NCI-H2081 (cell line): ENCODE results near the gene PXDN.
"Not testable (repeated sequence)": the region's sequence is repeated elsewhere in the genome, so short reads cannot be mapped to it uniquely, and the experiment has no call there.

Source experiments
- DNase-seq, 2 experiments: peaks; one replicate each; lab custom pipeline; 2025; lab: John Stamatoyannopoulos, UW

The PXDN gene

DNA sequence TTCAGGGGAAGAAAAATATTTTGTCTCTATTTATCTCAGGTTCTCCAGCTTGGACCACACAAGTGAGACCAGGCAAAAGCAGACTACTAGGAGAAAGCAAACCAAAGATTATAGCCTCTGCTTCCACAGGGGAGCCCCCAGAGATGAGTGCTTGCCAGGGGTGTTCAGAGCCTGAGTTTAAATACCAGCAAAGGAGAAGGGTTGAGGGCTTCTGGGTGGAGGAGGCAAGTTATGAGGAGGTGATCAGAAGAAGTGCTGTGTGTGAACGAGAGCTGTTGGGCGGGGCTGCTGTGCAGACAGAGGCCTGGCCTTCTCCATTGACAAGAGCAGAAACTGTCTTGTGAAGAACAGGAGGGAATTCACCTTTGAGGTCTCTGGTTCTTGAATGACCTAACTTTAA lies 32.8 kb upstream of the PXDN start:
- DNase-seq: no peak

GRCh38 chr2:1775511-1776035 lies 31.3 kb upstream of the PXDN start:
- no peak for DNase-seq

- no peak for DNase-seq
These were observed 30.6 kb upstream of the PXDN start for GRCh38 chr2:1774929-1775328.

GRCh38 chr2:1773883-1774282 lies 29.6 kb upstream of the PXDN start:
- DNase-seq: no peak

- DNase-seq: no peak
These were observed 28.4 kb upstream of the PXDN start for GRCh38 chr2:1772471-1773267.

DNA sequence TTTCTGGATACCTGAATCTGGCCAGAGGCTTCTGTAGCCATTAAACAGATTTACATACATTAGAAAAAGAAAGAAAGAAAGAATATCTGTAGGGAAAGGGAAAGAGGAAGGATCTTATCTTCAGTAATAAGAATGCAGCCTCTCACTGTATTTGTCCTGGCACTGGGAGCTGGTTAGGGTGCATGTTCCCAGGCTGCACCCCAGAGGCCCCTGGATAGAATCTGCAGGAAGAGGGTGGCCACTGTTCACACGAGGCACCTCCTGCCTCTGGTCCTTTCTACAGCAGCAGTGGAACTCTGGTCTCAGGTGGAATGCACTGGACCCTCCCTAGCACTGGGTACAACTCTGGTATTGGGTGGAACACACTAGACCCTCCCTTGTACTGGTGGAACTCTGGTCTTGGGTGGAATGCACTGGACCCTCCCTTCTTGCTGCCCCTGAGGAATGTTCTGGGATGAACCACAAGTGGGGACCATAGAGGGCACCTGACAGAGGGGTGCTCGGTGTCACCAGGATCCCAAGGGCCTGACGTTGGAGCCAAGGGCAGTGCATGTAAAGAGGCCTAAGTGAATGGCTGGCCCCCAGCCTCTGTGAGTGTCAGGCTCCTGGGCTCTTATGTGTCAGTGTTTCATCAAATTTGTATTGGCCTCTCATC lies 27.4 kb upstream of the PXDN start:
- no peak for DNase-seq

GRCh38 chr2:1770566-1771380 lies 26.5 kb upstream of the PXDN start:
- DNase-seq: no peak

- peak; percentile 82 to 88 for DNase-seq
These were observed 25.5 kb upstream of the PXDN start for GRCh38 chr2:1769703-1770422.

- DNase-seq: no peak
These were observed 23.8 kb upstream of the PXDN start for GRCh38 chr2:1767939-1768691.

GRCh38 chr2:1766851-1767811 lies 22.8 kb upstream of the PXDN start:
- no peak for DNase-seq

DNA sequence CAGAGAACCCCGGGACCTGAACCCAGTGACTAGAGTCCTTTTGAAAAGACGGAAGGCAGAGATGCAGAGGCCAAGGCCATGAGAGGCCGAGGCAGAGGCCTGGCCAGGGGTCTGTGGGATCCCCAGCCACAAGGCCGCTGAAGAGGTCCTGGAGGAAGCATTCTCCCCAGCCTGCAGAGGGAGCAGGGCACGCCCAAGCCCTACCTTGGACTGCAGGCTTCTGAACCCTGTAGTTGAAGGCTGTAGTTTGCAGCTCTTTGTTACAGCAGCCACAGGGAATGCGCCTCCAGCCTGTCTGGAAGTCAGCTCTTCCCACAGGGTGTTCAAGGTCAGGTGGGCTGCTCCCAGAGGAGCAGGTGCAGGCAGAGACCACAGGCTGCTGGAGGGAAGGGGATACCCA lies 22.1 kb upstream of the PXDN start:
- DNase-seq: no peak

GRCh38 chr2:1765201-1765600 lies 20.9 kb upstream of the PXDN start:
- not testable (repeated sequence) for DNase-seq

DNA sequence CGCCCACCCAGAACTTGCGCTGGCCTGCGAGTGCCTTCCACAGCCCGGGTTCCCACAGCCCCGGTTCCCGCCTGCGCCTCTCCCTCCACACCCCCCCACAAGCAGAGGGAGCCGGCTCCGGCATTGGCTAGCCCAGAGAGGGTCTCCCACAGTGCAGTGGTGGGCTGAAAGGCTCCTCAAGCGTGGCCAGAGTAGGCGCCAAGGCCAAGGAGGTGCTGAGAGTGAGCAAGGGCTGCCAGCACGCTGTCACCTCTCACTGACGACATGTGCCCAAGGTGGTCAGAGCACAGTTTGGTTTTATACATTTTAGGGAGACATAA lies 15.3 kb upstream of the PXDN start:
- no peak for DNase-seq

DNA sequence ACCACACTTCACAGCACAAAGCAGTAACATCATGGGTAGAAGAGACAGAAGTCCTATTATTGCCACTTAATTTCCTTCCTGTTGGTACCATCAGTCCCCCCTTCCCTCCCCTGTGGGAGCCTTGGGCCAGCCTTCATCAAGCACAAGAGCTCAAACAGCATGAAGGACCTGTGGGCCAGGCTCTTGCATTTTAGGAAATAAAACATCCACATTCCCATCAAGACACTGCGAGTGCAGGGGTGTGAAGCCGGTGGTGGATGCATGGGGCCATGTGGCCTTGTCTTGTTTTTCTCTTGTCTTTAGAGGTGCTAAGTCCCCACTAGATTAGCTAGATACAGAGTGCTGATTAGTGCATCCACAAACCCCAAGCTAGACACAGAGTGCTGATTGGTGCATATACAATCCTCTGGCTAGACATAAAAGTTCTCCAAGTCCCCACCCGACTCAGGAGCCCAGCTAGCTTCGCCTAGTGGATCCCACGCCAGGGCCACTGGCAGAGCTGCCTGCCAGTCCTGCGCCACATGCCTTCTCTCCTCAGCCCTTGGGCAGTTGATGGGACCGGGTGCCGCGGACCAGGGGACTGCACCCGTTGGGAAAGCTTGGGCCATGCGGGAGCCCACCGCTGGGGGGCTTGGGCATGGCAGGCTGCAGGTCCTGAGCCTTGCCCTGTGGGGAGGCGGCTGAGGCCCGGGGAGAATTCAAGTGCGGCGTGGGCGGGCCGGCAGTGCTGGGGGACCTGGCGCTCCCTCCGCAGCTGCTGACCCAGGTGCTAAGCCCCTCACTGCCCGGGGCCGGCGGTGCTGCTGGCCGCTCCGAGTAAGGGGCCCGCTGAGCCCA lies 14.7 kb upstream of the PXDN start:
- DNase-seq: no peak

GRCh38 chr2:1758171-1758570 lies 13.9 kb upstream of the PXDN start:
- no peak for DNase-seq

GRCh38 chr2:1757567-1757966 lies 13.3 kb upstream of the PXDN start:
- DNase-seq: no peak

DNA sequence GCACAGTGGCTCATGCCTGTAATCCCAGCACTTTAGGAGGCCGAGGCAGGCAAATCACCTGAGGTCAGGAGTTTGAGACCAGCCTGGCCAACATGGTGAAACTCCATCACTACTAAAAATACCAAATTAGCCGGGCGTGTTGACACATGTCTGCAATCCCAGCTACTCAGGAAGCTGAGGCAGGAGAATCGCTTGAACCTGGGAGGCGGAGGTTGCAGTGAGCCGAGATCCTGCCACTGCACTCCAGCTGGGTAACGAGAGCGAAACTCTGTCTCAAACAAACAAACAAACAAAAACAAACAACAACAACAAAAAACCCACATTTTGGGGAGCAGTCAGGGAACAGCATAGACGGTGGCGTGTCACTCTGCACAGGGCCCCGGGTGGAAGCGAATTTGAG lies 12.8 kb upstream of the PXDN start:
- not testable (repeated sequence) for DNase-seq

DNA sequence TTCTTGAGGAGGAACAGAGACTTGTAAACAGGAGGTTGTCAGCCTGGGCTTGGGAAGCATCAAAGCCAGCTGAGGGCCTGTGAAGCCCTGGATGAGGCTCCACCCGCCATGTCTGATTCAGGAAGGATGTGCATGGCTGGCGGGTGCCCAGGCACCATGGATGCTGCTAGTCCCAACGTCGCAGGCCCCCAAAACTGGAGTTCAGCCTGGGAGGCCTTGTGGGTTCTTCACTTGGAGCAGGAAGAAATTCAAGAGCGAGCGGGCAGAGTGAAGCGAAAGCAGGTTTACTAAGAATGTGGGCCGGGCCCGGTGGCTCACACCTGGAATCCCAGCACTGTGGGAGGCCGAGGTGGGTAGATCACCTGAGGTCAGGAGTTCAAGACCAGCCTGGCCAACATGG lies 12.1 kb upstream of the PXDN start:
- DNase-seq: no peak
